SIG-M5 (cell line): ENCODE results near the gene EFNB1.

Source experiments
- DNase-seq: peaks from one replicate; lab custom pipeline; 2025; lab: John Stamatoyannopoulos, UW

Gene EFNB1

DNA sequence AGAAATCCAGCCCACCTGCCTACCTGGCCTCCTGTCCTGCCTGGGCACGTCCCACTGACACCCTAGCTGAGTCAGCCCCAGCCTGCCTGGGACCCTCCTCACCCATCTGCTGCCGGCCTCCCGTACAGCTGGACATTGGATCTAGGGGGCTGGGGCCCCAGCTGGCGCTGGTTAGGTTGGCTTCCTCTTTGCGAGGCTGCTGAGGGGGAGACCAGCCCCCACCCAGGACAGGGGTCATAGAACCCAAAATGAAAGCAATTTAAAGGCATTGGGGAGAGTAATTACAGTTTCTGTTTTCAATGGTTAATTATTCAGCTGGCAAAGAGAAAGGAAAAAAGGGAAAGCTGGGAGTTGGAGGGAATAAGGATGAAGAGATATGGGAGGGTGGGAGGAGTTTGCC is 15.8 kb downstream of the EFNB1 start:
- no peak for DNase-seq

DNA sequence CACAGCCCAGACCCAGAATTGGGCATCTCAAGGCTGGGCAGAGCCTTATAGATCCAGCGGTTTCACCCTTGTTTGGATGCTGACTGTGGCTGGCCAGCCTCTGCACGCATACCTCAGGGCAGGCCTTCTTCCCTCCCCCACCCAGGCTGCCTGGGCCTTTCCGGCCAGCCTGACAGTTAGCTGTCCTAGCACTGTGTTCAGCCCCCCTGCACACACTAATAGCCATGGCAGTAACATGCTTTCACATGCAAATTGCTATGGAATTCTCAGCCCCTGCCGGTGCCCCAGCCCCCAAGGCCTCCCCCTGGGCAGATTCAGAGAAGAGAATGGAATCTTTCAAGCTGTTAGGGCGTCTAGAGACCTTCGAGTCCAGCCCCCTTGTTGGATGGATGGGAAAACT is 17.7 kb downstream of the EFNB1 start:
- DNase-seq, result no peak

DNA sequence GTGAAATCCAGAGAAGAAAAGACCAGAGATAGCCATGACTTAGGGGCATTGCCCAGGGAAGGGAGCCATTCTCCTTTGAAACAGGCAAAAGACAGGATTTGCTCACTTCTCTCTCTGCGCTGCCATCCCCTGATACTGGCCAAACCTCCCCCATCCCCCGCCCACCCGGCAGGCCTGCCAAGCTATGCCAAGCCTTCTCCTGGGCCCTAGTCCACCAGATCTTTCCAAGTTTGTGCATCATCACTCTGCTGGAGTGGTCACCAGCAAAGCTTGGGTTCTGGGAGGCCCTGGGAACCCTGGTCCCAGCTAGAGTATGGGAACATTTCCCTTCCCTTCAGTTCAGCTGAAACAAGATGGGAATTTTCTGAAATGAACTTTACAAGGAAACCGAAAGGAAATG is 18.4 kb downstream of the EFNB1 start:
- no peak for DNase-seq

DNA sequence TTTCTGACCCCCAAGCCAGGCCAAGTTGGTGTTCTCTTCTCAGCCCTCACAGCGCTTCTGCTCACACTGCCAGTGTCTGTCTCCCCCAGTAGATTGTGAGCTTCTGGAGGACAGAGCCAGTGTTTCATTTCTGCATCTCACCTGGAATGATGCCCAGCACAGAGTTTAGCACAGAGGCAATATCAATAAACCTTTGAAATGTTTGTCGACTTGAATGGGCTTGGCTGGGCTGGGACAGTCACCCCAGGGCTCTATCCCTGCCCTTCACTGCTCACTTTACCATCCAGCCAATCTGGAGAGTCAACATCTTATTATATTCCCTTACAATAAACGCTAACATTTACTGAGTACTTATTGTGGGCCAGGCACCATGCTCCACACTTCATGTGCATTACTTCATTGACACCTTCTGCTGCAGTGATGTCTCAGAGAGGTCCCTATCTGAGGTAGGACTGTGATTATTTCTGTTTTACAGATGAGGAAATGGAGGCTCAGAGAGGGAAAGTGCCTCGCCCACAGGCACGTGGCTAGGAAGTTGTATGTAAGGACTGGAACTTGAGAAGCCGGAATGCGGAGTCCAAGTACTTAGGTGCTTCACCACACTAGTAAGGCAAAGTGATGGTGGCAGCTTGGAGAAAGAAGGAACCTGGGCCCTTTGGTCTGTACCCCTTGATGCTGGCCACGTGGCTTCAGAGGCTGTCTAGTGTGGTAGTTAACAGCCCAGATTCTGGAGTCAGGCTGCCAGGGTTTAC is 19.5 kb downstream of the EFNB1 start:
- DNase-seq, result no peak

DNA sequence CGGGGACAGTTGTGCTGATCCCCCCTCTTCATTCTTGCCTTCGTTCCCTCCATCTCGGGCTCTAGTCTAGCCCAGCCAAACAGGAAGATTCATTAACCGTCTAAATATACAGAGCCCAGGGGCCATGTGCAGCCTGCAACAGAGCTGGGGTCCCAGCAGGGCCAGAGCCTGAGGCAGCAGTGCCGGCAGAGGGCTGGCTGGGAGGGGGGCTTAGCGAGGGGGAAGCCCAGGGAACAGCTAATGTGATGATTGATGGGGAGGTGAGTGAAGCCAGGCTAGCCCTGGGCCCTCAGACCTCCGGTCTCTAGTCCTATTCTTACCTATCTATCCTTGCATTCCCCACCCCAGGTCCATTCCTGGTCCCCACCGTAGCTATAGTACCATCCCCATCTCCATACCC is 22.3 kb downstream of the EFNB1 start:
- DNase-seq, result no peak

DNA sequence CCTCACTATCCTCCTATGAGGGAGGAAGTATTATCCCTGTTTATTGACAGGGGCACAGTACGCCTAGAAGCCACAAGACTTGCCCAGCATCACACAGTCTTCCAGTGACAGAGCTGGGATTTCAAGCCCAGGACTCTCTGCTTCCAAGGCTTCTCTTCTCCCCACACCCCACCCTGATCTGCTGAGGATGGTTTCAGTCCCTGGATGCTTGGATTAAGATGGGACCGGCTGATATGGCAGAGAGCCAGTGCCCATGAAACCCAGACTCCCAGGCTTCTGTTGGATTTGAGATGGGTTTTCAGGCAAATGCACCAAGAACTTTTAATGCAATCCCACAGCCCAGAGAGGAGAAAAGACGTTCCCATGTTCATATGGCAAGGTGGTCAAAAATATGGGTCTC is 23.2 kb downstream of the EFNB1 start:
- no peak for DNase-seq

DNA sequence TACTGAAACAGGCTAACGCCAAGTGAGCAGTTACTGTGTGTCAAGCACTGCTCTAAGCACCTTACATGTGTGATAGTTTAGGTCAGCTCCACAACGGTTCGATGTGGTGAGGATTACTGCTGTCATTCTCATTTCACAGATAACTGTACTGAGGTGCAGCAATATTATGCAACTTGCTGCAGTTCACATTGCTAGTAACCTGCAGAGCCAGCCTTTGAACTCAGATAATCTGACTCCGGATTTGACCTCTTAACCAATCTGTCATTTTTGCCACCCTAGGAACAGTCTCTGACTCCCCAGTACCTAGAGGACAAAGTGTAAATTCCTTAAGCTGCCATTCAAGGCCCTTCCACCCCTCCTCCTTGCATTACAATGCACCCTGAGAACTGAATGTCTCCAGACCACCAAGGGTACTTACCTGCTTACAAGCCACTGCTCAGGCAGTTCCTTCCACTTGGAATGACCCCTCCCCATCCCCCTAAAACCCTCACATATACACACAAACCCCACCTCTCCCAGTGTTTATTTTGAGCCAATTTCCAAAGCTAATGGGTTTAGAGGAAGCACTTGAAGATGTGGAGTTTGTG is 24.9 kb downstream of the EFNB1 start:
- DNase-seq, result no peak

DNA sequence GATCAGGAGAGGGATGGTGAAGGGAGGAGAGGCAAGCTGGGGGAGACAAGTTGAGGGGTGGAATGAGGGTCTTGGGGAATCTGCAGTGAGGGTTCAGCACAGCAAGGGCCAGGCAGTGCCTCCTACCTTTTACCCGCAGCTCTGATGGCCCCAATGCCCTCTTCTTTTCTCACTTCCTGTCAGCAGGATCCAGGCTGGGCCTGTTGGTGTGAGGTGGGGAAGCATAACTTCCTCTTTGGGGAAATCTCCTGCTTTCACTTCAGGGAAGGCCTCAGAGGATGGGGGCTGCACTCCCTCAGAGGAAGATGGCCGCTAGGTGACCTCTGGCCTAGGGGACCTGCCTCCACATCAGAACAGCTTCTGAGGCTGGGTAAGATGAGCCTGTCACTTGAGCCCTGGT is 36.5 kb downstream of the EFNB1 start:
- no peak for DNase-seq

DNA sequence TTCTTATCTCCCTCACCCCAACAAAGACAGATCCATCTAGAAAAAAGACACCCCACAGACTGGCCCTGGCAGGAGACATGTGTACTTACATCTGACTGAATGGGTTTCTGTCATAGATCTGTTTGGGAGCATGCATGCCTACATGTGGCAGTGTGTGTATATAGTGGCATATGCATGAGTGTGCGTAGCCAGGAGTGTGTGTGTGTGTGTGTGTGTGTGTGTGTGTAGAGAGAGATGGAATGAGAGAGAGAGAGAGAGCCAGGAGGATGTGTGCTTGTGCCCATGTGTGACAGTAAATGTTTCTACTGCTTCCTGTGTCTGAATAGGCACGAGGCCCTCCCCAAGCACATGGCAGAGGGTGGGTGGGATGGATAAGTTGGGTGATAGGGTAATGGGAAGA is 37.1 kb downstream of the EFNB1 start:
- no peak for DNase-seq

DNA sequence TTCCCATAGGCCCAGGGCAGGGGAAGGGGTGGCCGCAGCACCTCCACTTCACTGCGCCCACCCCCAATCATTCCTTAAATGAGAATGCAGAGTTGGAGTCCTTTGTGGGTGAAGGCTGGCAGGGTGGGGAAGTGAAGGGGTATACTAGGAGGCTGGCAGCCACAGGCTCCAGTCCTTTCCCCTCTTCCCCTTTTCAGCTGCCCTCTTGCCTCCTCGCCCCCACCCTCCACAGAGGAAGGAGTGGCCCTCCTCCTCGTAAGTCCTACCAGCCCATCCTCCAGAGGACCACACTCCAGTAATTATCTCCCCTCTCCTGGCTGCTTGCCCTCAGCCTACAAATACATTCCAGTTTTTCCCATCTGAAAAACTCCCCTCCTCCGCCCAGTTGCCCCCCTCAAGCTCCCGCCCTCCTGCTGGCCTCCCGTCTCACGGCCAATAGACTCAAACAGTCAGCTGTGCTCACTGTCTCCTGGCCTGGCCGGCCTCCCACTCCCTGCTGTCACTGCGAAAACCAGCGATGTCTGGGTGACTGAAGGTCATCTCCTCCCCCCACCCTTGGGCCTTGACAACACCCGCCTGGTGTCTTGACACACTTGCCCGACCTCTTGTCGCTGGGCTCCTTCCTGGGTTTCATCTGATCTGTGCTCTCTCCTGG is 38.8 kb downstream of the EFNB1 start:
- DNase-seq, result no peak

DNA sequence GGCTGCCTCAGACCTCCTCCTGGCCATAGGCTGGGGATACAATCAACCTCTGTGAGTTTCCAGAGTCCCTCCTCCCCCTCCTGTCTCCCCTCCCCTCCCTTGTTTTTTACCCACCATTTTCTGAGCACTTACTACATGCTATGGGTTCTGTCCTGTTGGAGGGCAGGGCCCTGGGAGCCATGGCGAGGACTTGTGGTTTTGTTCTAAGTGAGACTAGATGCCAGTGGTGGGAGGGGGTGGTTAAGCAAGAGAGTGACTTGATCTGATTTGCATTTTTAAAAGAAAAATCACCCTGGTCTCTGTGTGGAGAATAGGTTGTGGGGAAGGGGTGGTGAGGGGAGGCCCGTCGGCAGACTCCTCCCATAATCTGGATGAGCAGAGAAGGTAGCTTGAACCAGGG is 39.5 kb downstream of the EFNB1 start:
- no peak for DNase-seq

DNA sequence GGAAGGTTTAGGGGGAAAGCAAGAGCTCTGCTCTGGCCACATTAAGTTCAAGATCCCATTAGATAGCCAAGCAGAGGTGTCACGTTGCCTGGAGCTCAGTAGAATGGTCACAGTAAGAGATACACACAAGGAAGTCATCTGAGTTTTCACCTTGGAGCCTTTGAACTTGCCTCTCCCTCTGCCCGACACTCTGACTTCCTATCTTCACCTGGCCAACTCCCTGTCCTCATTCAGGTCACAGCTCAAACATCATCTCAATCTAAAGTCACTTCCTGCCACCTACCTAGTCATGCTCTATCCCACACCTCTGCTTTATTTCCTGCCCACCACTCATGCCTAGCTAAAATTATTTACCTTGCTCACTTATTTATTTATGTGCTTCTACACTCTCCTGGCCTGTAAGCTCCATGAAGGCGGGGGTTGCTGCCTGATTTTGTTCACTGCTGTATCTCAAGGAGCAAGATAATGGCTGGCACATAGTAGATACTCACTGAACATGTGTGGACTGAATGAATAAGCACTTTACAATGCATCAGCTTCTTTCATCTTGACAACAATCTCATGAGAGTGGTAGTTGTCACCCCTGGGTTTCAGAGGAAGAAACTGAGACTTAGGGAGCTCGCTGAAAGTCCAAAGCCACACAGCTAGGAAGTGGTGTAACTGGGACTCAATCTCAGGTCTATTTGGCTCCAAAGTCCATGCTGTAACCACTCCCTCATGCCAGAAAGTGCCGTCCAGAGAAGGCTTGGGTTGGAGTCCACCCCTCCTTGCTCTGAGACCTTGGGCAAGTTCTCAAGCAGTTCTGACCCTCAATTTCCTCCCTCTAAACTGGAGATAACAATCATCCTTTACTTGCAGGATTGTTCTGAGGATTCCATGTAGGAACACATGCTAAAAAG is 40.3 kb downstream of the EFNB1 start:
- no peak for DNase-seq

DNA sequence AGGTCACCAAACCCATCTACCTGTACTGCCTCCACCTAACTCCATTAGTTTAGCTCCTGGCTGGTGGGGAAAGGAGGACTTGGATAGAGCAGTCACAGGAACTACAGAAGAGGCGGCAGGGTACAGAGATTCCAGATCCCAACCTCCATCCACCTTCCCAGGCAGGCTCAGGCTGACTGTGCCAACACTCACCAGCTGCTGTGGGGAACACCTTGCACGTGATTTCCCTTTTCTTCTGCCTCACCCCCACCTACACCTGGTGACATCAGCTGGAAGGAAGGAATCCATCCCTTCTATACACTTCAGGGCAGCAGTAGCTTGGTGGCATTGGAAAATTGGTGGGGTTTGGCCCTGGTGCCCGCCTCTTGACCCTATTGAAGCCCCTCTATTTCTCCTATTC is 41.5 kb downstream of the EFNB1 start:
- DNase-seq, result no peak

DNA sequence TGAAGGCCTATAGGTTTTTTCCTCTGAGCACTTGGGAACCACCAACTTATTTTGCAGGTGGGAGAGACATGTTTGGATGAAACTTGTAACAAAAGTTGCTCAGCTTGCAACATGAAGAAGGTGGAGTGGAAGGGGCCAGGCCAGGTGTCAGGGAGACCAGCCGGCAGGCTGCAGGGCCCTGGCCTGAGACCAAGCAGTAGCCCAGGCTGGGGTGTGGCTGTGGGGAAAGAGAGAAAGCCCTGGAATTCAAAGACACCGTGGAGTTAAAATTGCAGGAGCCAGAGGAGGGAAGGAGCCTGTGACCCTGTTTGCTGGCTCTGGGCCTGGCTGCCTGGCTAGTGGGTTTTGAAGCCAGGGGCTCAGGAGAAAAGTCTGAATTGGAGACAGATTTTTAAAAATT is 43.4 kb downstream of the EFNB1 start:
- no peak for DNase-seq

DNA sequence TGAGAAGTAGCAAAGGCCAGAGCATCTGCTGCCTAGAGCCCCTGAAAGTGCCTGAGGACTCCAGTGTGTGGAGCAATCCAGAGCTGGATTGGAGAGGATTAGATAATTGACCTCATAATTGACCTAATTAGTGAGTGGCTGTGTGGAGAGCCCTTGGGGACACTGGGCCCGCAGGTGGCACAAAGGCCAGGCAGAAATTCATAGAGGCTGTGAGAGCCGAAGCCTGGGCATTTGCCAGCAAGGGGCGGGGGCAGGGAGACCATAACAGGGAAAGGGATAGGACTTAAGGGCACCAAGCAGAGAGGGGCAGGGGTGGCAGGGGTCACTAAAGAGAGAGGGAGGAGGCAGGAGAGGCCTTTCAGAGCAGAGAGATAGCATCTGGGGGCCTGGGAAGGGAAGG is 45.3 kb downstream of the EFNB1 start:
- no peak for DNase-seq

DNA sequence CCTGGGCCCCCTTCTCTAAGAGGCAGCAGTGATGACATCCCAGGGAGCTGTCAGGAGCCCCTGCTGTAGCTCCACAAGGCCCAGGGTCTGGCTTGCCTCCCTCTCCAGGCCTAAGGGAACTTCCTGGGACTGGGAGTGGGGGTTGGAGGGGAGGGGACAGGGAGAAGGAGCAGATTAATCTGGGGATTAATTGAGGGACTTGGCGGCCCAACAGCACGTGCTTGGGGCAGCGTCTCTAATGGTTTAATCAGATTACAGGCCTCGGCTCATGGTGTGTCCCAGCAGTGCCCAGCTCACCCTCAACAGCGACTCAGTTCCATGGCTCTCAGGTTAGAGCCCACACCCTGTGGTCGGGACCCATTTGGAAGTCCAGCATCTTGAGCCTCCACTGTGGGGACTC is 47.9 kb downstream of the EFNB1 start:
- DNase-seq, result no peak

DNA sequence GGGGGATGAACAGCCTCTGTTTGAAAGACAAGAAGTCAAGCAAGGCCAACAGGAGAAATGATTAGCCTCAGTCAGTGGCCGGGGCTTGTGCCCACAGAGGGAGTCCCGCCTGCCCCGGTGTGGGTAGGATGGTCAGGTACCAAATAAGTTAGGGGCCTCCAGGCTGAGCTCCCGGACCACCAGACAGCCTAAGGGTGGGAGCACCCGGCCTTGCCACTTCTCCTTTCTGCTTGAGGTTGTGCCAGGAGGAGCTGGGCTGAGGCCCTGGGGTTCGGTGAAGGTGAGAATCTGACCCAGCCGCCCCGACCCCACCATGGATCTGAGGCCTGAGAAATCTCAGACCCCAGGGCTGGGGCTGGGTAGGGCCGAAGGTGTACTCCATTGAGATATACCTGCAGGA is 48.8 kb downstream of the EFNB1 start:
- no peak for DNase-seq

DNA sequence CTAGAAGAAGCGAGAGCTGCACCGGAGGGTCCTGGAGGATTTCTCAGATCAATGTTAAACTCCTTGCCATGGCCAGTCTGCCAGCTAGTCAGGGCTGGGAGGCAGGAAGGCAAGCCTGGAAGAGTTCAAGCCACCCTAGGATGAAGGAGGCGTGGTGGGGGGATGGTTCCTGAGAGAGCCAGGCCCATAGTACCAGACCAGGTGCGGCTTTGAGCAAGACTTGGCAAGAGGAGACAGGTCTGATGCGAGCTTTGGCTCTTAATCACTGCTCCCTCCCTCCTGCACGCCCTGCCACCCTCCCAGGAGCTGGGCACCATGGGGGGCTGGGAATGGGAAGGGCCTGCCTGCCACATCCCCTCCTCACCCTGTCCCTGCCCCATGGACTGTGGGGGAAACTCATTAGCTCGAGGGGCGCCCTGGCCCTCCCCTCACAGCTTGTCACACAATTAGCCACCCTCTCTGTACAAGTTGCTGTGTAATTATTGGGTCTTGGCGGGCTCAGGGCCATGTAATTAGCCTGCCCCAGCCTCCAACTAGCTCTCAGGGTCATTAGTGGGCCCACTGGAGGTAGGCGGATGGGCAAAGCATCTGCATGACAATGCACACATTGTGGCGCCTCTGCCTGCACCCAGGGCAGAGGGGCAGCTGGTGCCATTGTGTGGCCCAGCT is 50.3 kb downstream of the EFNB1 start:
- no peak for DNase-seq

DNA sequence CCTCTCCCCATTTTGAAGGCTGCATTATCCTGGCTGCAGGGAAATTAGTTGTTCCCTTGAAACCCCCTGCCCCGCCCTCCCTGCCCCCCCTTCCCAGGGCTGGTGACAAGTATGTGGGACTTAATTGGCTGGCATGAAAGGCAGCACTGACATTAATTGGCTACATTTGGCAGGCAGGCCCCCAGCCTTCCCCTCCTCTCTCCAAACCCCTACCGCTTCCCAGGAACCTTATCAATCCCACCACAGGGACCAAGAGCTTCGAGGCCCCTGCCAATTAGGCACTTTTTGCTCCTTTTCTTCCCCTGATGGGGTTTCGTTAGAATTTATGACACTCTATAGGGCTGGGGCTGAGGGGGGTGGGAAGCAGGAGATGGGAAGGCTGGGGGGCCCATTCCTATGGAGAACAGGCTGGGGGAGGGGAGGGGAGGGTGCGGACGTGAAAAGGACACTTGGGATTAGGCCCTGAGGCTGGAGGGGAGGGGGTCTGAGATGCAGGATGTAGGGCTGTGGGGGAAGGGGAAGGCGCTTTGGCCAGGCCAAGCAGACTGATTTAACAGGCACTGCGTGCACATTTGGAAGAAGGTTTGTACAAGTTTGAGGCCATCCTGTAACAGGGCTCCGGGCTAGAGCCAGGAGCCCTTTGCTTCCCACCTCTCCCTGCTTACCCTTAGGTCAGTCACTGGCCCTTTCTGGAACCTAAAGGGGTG is 52.2 kb downstream of the EFNB1 start:
- no peak for DNase-seq

DNA sequence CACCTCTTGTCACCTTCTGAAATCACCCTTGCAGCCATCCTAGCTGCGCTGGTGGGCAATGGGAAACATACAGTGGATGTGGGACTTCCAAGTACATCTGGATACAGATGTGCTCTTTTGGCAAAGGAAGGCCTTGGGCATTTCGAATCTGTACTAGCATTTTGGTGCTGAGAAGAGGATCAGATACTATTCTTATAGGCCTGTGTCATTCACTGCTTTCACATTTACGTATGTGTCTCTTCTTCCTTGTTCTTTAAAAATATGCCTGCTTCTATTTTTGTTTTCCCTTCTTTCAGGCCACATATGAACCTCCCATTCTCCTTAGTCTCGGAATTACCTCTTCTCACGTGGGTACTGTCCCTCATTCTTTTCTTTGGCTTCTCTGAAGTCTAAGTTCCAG is 53.1 kb downstream of the EFNB1 start:
- DNase-seq, result no peak

DNA sequence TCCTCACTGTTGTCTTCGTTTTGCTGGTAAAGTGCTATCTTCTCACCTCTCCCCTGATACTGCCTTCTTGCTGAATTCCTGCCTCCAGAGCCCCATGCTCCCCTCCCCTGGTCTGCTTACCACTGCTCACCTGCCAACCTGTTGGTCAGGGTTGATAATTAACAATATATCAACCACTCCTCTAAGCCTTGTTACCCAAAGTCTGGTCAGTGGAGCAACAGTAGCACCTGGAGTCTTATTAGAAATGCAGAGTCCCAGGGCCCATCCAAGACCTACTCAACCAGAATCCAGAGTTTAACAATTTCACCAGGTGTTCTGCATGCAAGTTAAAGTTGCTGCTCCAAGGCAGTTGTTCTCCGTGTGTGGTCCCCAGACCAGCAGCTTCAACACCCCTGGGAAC is 55.0 kb downstream of the EFNB1 start:
- DNase-seq, result no peak
